PC-3 (cell line): ENCODE data around the gene PKNOX2. TPM values are rescaled to one million over a fixed set of nuclear protein-coding genes. Genes with fewer than 3 reads are reported as not detected.

Source experiments
- ATAC-seq: fragments of 200-7000 bp; cut with Tn5 transposase; 2 replicates; pipeline ENCODE4 v1.9.1; 2020; ENCODE audit warnings: mild to moderate bottlenecking, moderate library complexity
- BruUV-seq: library from RNA; stranded (reverse); fragments of 400-500 nt; replicated peaks from 2 replicates; lab custom pipeline; 2021; lab: Mats Ljungman, UMichigan
- CTCF ChIA-PET: fragments of 300-600 bp; sonication (Branson Sonifier 250); formaldehyde crosslinking; loops from one replicate; lab custom pipeline; 2022; ENCODE audit warnings: antibody characterized with exemption; lab: Charles Lee
- POLR2A ChIA-PET: fragments of 300-600 bp; sonication (Branson Sonifier 250); formaldehyde crosslinking; loops from one replicate; lab custom pipeline; 2022; ENCODE audit warnings: antibody characterized with exemption; ENCODE audit not compliant: unreplicated experiment; lab: Charles Lee
- DNase-seq: peaks from one replicate; pipeline ENCODE4 v3.0.0-alpha.2; 2015
- H2AFZ ChIP-seq: fragments of 300-600 bp; sonication (generic); 2 replicates; pipeline ENCODE4 v1.6.0; 2016; ENCODE audit warnings: antibody characterized with exemption, low read length
- H3F3A ChIP-seq: fragments of 300-600 bp; sonication (generic); one replicate; pipeline ENCODE4 v1.6.0; 2017; ENCODE audit warnings: antibody characterized with exemption, low read length, control low read depth, mild to moderate bottlenecking; ENCODE audit not compliant: unreplicated experiment
- H3K27ac ChIP-seq: fragments of 300-600 bp; sonication (generic); 2 replicates; pipeline ENCODE4 v1.5.1; 2016; ENCODE audit warnings: mild to moderate bottlenecking, low read length
- H3K27me3 ChIP-seq: fragments of 300-600 bp; sonication (generic); 2 replicates; pipeline ENCODE4 v1.6.1; 2016; ENCODE audit warnings: low read length, mixed read lengths
- H3K36me3 ChIP-seq: fragments of 300-600 bp; sonication (generic); 2 replicates; pipeline ENCODE4 v1.6.1; 2016; ENCODE audit warnings: low read depth, mixed run types, low read length, mixed read lengths
- H3K4me1 ChIP-seq: fragments of 300-600 bp; sonication (generic); 2 replicates; pipeline ENCODE4 v1.5.1; 2016; ENCODE audit warnings: low read length; ENCODE audit not compliant: insufficient read depth
- H3K4me2 ChIP-seq: fragments of 300-600 bp; sonication (generic); 2 replicates; pipeline ENCODE4 v1.6.0; 2016; ENCODE audit warnings: low read length
- H3K4me3 ChIP-seq: fragments of 300-600 bp; sonication (generic); 2 replicates; pipeline ENCODE4 v1.5.1; 2016; ENCODE audit warnings: mild to moderate bottlenecking, low read length, mixed read lengths
- H3K79me2 ChIP-seq: fragments of 300-600 bp; sonication (generic); 2 replicates; pipeline ENCODE4 v1.6.1; 2017; ENCODE audit warnings: low read length, mixed read lengths
- H3K9ac ChIP-seq: fragments of 300-600 bp; sonication (generic); 2 replicates; pipeline ENCODE4 v1.6.0; 2016; ENCODE audit warnings: mild to moderate bottlenecking, low read length
- H3K9me2 ChIP-seq: fragments of 300-600 bp; sonication (generic); replicated peaks from 2 replicates; pipeline ENCODE4 v1.6.1; 2016; ENCODE audit warnings: mixed run types, low read length, mixed read lengths
- H3K9me3 ChIP-seq: fragments of 300-600 bp; sonication (generic); 2 replicates; pipeline ENCODE4 v1.6.1; 2016; ENCODE audit warnings: low read length, mixed read lengths
- H4K20me1 ChIP-seq: fragments of 300-600 bp; sonication (generic); 2 replicates; pipeline ENCODE4 v1.6.1; 2016; ENCODE audit warnings: low read length, mixed read lengths
- CTCF ChIP-seq: fragments of 300-600 bp; sonication (generic); conservative IDR thresholded peaks from 2 replicates; pipeline ENCODE4 v1.5.1; 2017; ENCODE audit warnings: antibody characterized with exemption, low read depth, mild to moderate bottlenecking, low read length
- EZH2 ChIP-seq: fragments of 300-600 bp; sonication (generic); IDR thresholded peaks from one replicate; pipeline ENCODE4 v1.6.1; 2017; ENCODE audit warnings: antibody characterized with exemption, mild to moderate bottlenecking, low read length; ENCODE audit not compliant: unreplicated experiment
- EZH2phosphoT487 ChIP-seq: fragments of 300-600 bp; sonication (generic); IDR thresholded peaks from 2 replicates; pipeline ENCODE4 v1.6.1; 2018; ENCODE audit warnings: mild to moderate bottlenecking, antibody characterized with exemption, low read length, borderline replicate concordance
- intact Hi-C: fragments of 100-400 bp; cut with micrococcal nuclease; formaldehyde crosslinking; loops from 2 replicates; pipeline ENCODE4 v1.9.0; 2023
- total RNA-seq: library from RNA; depleted of rRNA; stranded (reverse); fragments of >200 nt; gene quantifications from 2 replicates; pipeline ENCODE4 v1.2.3, GENCODE V29; 2014

Gene PKNOX2
- total RNA-seq, 1 experiment from 2014 or later, result not detected

GRCh38 chr11:125428486-125429173 is 264.1 kb downstream of the PKNOX2 start:
- Histone ChIP-seq H3K4me1 (no peaks in the 10 kb centered on the region), H3K9me2 (no peaks in the 10 kb centered on the region), H3K4me3 (no peak overlapping the region), H2AFZ (no peak overlapping the region), H4K20me1 (no peaks in the 10 kb centered on the region), H3K79me2 (no peaks in the 10 kb centered on the region), H3F3A (no peaks in the 10 kb centered on the region), H3K27ac (no peak overlapping the region), H3K9ac (no peak overlapping the region), H3K4me2 (no peak overlapping the region), H3K27me3 (peaks cover 39% of the 10 kb centered on the region), H3K36me3 (no peaks in the 10 kb centered on the region), H3K9me3 (no peaks in the 10 kb centered on the region)
- CTCF ChIA-PET, result interaction anchor here (0.6 to 1.3 kb wide), 2 partner anchors 82 to 566 kb away, joined by 3 read pairs; no protein-coding TSS in a partner anchor
- POLR2A ChIA-PET, result interaction anchor here (0.7 kb wide), 1 partner anchor 50 kb away, joined by 3 read pairs; no protein-coding TSS in a partner anchor
- TF ChIP-seq EZH2phosphoT487 (no peak), EZH2 (no peak), CTCF (peak; percentile 31)
- intact Hi-C loops, result no loop called here
- ATAC-seq, result peak; percentile 14
- DNase-seq, result peak; percentile 23
- BruUV-seq, result no TSS peak

GRCh38 chr11:125429174-125429707 is 264.7 kb downstream of the PKNOX2 start:
- peak; percentile 79 for DNase-seq
- intact Hi-C loops, result no loop called here

More at GRCh38 chr11:125429174-125429707, 264.7 kb downstream of the PKNOX2 start:
- Histone ChIP-seq H3F3A (no peaks in the 10 kb centered on the region), H3K9me3 (no peaks in the 10 kb centered on the region), H3K9me2 (no peaks in the 10 kb centered on the region), H3K27me3 (peaks cover 38% of the 10 kb centered on the region), H3K27ac (no peak overlapping the region), H3K4me3 (no peak overlapping the region), H3K4me1 (no peaks in the 10 kb centered on the region), H3K4me2 (no peak overlapping the region), H3K36me3 (no peaks in the 10 kb centered on the region), H3K9ac (no peak overlapping the region), H3K79me2 (no peaks in the 10 kb centered on the region), H2AFZ (no peak overlapping the region), H4K20me1 (no peaks in the 10 kb centered on the region)
- peak; percentile 61 for ATAC-seq
- ChIA-PET CTCF (interaction anchor here (0.6 to 1.3 kb wide), 4 partner anchors 83 to 572 kb away, joined by 3 to 5 read pairs (median 4); no protein-coding TSS in a partner anchor), POLR2A (interaction anchor here (0.7 kb wide), 1 partner anchor 49 kb away, joined by 3 read pairs; no protein-coding TSS in a partner anchor)
- TF ChIP-seq CTCF (peak; percentile 90), EZH2phosphoT487 (no peak)
- BruUV-seq, result no TSS peak
